HG02884 (cell line): Measurements from ENCODE around the gene RPA1.
"Not testable (repeated sequence)": the region's sequence is repeated elsewhere in the genome, so short reads cannot be mapped to it uniquely, and the experiment has no call there.

Source experiments
- ATAC-seq: cut with Tn5 transposase; IDR thresholded peaks from one replicate; pipeline ENCODE4 v1.9.1; 2021; ENCODE audit warnings: mild to moderate bottlenecking, moderate library complexity; ENCODE audit not compliant: unreplicated experiment

RPA1 gene

DNA sequence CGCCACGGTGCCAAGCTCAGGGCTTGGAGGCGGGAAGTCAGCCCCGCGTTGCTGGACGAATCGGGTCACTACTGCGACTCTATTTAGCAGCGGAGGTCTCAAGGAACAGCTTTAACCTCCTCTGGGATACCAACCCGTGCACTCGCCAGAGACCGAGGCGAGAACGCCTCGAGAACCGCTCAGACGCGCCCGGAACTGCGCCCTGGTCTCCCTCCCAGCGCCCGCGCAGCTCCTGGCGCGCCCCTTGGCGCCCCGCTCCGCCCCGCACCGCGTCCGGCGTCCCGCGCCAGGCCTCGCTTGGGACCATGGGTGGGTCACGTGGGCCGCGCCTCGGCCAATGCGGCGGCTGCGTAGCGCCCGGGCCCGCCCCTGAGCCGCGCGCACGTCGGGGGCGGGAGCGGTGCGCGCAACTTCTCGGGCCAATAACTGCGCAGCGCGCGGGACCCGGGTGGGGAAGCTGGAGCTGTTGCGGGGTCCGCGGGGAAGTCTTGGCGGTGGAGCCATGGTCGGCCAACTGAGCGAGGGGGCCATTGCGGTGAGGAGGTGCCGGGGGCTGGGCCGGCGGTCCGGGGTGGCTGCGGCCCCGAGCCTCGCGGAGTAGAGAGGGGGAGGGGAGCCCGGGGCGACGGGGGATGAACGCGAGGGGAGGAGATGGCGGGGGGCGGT is at the start of gene RPA1, which contains the start of gene SMYD4:
TSS of gene RPA1 (plus strand) at position 414 of the 666 bp plus-strand sequence. CDS start at position 503, 89 bp downstream.
TSS of gene SMYD4 (minus strand) at position 311 of the 666 bp plus-strand sequence. CDS start 1,908 bp downstream, outside the sequence.
- ATAC-seq = peak; percentile 57

DNA sequence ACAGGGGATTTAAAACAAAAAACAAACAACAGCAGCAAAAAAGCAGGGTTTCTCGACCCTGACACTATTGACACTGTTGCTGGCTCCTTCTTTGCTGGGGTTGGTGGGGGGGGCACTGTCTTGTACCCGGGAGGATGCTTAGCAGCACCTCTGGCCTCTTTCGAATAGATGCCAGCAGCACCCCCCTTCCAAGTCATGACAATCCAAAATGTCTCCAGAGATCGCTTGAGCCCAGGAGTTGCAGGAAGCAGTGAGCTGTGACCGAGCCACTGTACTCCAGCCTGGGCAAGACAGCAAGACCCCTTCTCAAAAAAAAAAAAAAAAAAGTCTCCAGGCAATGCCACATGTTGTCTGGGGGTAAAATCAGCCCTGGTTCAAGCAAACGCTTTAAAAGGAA is 47.6 kb upstream of the RPA1 start:
- ATAC-seq = no peak

DNA sequence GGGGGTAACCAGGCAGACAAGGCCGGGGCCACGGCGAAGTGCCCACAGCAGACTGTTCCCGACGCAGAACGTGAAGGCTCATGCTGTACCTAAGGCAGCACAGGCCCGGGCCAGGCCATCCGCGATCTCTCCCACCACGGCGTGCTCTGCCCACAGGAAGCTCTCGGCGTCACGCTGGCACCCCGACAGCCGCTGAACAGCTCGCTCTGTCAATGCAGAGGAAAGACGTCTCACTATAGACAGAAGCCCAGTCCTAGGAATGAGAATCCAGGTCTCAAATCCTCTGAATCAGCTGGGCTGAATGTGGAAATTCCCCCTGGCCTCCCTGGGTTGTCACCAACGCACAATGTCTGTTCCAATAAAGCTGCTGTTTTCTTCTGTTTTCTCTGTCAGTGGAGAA is 46.5 kb upstream of the RPA1 start:
- no peak for ATAC-seq

DNA sequence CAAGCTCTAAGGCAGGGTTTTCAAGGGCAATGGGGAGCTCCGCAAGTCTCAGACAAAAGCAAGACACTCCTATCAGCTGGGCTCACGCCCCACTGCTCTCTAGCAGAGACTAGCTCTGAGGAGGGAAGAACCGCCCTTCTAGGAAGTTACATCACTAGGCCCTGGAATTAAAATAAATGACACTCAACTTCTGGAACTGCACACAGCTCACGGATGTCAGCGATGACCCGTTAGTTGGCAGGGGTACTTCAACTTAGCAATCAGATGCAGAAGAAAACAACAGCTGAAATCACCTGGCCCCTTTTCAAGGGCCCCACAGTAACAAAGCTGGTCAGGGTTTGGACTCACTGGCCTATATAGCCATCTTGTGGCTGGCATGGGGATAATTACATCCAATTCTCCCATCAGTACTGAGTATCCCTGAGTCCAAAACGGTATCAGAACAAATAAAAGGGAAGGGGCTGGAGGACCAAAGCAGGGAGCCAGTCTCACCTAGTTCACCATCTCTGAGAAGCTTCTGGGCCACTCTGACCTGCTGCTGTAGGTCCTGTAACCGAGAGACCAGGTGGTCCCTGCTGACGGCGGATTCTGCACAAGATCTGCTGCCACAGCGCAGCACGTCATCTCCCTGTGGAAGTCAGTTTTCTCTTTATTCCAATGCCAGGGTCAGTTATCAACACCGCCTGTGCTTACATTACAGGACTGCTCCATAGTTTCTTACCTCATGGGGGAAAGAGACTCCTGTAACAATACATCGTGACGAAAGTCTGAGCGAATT is 45.8 kb upstream of the RPA1 start:
- no peak for ATAC-seq

DNA sequence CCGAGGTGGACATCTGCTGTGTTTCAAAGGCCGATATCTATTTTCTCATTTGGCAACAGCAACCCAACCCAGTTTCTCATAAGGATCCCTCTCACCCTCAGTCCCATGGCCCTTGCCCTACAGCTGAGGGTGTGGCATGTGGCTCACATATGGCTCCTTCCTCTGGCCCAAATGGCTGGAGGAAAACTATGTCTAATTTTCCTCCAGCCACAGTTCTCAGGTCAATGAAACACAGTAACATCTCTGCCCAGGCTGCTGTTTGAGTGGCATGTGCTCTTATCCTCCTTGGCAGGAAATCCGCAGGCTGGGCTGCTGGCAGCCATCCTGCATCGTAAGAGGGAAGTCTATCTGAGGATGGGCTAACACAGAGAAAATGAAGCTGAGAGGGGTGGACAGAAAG is 43.9 kb upstream of the RPA1 start:
- ATAC-seq = no peak

DNA sequence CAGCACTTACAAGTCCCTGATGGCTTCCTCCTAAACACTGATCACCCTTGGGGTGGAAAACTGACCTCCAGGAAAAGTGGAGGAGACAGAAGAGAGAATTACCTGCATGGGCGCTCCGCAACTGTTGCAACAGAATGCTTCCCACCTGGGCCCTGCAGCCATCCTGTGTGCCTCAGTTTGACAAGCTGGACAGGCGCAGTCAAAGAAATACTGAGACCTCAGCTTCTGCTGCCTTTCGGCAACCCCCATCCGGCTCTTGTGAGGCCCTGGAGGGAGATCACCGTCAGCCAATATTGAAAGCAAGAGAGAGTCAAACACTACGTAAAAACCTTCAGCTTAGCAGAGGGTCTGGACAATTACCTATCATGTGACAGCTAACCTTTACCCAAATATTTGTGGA is 43.1 kb upstream of the RPA1 start:
- ATAC-seq = no peak

DNA sequence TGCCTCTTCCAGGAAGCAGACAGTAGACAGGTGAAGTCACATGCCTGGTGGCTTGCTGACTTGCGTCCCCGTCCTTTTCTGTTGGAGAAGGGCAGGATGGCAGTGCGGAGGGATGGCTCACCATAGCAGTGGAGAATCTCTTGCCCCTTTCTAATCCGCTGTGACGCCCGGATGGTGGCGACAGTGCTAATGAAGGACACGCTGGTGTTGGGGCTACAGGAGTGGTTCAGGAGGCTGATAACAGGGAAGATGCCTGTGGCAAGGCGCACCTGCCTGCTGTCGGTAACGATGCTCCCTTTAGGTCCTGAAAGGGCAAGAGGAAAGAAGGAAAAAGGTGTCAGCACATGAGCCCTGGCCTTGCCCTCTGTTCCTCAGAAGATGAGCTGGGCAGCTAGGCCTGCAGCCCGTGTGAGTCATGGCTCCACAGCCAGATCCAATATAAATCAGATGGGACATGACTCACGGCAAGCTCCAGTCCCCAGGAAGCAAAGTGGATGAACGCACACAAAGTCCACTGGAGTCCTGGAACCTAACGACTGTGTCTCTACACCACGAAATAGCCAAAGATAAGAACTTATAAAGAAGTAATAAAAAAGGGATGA is 42.4 kb upstream of the RPA1 start:
- no peak for ATAC-seq

DNA sequence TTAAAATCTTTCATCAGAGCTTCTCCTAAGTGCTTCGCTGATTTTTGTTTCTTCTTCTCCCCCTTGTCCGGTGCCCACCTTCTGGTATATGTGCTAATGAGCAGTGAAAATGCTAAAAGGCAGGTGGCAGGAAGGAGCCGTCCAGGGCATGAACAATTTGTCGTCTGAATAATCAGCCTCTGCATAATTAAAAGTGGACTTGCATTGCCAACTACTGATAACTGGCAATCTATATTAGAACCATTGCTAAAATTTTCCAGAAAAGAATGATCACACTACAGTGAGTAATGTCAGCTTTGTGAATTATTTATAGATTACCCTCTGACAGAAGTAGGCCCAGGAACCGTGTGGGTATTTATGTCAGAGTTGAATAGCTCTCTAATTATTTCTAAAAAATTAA is 39.9 kb upstream of the RPA1 start:
- no peak for ATAC-seq

DNA sequence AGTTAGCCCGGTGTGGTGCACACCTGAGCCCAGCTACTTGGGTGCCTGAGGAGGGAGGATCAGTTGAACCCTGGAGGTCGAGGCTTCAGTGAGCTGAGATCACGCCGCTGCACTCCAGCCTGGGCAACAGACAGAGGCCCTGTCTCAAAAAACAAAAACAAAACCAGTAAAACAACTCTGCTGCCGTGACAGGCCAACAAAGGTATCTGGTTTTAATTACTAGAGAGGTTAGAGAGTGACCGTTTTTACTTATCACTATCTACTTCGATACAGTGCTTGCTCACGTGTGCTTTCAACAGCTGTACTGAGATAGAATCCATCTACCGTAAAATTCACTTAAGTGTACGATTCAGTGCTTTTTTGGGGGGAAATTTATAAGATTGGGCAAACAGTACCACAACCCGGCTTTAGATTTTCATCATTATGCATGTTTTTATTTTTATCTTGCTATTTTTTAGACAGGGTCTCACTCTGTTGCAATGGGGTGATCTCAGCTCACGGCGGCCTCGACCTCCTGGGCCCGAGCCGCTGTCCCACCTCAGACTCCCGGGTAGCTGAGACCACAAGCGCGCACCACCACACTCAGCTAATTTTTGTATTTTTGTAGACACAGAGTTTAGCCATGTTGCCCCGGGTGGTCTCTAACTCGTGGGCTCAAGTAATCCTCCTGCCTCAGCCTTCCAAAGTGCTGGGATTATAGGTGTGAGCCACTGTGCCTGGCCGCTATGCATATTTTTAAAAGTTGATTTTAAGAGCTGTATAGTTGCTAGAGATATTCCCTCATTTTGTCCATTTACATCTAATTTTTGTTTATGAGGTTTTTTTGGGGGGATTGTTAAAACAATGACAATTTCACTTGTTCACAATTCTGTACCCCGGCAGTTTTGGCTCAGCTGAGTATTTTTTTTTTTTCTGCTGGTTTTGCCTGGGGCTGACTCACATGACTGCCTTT is 37.0 kb upstream of the RPA1 start:
- no peak for ATAC-seq

DNA sequence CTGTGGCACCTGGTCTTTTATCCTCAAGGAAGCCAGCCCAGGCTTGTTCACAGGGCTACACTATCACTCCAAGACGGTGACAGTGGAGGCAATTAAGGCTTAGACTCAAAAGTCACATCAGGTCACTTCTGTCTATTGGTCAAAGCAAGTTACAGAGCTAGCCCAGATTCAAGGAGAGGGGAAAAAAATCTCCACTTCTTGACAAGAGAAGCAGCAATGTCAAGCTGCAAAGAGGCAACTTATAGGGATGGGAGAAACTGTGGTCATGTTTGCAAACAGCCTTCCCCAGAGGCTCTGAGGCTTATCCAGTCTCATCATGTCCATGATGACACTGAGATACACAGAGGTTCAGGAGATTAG is 36.4 kb upstream of the RPA1 start:
- ATAC-seq = no peak

DNA sequence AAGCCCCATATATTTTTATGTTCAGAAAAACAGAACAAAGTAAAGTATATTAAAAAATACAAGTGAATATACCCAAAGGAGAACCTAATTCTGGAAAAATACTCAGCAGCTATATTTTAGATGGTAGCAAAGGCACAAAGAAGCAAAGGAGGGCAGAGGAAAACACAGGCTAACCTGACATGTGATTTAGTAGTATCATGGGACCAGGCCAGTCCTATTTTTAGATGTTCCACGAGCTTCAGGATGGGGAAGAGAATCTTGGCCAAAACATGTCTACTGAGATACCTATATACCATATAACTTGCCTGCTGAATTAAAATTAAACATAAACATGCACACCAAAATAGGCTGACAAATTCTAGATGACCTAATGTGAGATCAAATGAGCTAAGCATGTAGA is 33.0 kb upstream of the RPA1 start:
- ATAC-seq = no peak

DNA sequence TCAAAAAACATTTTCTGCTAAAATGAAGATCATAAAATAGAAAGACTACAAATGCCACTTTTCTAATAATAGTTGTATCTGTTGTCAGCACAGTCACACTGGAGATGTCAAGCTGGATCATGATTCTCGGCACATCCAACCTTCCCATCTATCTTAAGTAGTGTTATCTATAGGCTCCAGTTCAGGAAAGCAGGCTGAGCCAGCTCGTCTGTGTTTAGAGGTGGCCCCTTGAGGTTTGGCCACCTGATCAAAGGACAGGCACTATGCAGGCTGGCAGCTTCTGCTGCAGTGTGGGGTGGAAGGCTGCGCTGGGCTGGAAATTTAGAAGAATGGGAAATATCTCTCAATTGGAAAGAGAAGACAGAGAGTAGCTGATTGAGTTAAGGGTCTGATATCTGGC is 32.5 kb upstream of the RPA1 start:
- ATAC-seq = no peak

DNA sequence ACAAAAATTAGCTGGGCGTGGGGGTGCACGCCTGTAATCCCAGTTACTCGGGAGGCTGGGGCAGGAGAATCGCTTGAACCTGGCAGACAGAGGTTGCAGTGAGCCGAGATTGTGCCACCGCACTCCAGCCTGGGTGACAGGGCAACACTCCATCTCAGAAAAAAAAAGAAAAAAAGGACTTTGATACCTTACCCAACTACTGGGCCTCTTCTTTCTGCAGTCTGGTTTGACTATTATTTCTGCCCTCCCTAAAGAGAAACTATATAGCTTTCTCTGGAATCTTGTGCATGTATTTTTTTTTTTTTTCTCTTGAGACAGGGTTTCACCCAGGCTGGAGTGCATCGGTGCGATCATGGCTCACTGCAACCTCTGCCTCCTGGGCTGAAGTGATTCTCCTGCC is 32.0 kb upstream of the RPA1 start:
- ATAC-seq = not testable (repeated sequence)

DNA sequence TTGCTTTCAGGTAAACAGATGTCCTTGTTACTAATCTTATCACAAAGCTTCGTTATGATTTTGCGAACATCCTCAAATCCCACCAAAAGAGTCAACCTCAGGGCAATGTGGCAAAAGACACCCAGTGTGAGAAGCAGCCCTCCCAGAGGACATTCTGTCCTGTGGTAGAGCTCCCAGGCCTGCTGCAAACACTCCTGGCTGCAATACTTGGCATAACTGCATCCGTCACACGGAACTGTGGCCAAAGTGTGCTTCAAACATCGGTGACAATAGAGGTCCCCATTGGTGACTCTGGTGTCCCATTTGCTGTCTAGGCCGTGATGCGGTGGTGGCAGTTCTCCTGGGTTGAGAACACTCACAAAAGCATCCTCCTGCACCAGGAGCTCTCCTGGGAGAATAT is 29.6 kb upstream of the RPA1 start:
- ATAC-seq = no peak

DNA sequence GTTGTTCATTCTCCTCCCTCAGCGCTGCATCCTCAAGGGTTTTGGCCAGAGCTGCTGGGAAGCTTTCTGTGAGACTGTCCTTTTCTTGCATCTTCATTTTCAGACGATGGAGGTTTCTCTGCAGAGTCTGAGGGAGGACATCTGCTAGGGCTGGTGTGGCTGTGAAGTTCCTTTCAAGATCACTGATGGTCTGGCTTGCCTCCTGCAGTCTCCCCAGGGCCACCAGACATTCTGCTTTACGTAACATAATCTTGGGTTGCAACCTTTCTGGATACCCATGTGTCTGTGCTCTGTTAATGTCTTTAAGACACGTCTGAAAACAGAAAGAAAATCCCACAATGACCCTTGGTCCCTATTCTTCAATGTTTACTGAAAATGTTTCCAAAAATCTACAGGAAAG is 29.1 kb upstream of the RPA1 start:
- no peak for ATAC-seq

DNA sequence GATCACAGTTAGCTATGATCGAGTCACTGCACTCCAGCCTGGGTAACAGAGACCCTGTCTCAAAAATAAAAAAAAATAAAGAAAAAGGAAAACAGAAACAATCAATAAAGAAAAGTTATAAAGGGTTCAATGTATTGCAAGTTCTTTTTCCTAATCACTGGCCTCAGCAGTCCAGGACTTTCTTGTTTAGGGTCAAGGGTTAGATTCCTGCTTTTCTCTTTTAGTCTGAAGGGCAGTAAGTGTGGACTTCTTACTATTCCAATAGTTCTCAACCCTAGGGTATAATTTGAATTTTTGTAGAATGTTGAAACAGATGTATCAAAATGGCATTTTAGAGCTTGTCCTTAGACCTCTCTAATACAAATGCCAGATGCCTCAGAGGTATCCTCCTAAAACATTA is 27.4 kb upstream of the RPA1 start:
- ATAC-seq = no peak

DNA sequence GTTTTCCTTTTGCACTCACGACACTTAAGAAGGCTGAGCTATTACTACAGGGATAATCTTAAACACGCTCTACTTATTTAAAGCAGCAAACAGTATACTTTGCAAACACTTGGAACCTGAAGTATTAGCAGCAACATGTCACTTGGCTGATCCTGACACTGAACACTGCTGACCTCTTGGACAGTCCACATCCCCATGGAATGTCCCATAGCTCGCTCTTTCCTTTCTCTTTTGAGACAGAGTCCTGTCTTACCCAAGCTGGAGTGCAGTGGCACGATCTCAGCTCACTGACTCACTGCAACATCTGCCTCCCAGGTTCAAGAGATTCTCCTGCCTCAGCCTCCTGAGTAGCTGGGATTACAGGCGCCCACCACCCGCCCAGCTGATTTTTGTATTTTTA is 26.5 kb upstream of the RPA1 start:
- no peak for ATAC-seq

DNA sequence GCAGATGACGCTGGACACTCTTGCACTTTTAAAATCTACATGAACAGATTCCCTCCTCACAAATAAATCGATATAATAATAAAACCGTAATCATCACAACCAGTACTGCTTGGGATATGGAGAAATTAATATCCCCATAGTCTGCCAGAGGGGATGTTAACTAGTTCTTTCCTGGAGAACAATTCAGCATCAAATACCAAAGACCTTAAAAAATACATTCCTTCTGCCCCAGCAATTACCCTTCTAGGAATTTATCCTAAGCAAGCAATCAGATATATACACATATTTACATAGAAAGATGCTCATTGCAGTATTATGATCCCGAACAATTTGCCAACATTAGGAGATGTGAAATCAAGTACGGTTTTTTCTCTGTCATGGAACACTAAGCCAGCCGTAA is 21.9 kb upstream of the RPA1 start:
- ATAC-seq = no peak

DNA sequence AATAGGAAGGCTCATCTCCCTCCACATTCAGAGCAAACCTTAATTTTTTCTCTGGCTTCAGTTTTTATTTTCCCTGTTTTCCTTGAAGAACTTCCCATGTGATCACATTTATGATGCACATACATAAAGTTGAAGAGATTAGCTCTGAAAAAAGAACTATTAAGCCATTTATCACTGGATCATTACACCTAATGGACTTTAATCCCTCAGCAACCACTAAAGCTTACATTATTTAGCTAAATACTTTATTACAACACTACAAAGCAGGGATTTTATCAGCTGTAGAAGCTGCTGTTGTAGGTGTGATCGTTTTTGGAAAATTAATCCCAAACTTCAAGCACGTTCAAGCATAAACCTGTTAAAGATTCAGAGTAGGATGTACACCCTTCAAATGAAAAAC is 21.2 kb upstream of the RPA1 start:
- no peak for ATAC-seq

DNA sequence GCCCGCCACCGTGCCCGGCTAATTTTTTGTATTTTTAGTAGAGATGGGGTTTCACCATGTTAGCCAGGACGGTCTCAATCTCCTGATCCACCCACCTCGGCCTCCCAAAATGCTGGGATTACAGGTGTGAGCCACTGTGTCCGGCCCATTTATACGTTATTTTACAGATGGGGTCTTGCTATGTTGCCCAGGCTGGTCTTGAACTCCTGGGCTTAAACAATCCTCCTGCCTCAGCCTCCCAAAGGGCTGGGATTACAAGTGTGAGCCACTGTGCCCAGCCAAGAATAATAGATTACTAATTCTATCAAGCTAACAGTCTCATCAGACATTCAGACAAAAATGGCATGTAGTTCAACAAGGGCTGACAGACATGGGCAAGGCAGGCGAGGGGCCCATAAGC is 20.0 kb upstream of the RPA1 start:
- not testable (repeated sequence) for ATAC-seq

DNA sequence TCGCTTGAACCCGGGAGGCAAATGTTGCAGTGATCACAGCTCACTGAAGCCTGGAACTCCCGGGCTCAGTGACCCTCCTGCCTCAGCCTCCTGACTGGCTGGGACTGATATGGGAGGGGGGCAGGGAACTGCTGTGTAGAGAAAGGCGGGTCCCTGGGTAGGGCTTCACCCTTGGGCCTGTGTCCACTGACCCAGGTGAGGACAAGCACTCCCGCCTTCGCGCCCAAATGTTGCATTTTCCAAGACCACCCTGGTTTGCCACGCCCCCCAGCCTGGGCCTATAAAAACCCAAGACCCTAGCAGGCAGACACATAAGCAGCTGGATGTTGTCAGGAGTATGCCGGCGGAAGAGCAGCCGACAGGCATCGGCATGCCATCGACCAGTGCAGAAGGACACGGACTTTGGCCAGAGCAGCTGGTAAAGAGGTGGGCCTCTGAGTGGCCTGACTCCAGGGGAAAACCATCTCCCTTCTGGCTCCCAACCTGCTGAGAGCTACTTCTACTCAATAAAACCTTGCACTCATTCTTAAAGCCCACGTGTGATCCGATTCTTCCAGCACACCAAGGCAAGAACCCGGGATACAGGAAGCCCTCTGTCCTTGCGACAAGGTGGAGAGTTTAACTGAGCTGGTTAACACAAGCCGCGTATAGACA is 19.2 kb upstream of the RPA1 start:
- no peak for ATAC-seq
